ENCODE measurements around the gene PRPF8. TPM values are rescaled to one million over a fixed set of nuclear protein-coding genes. Genes with fewer than 3 reads are reported as not detected.

Gene PRPF8
- total and polyA plus RNA-seq, 3 experiments from 2014 or later = 209 to 447 (median 430) TPM

DNA sequence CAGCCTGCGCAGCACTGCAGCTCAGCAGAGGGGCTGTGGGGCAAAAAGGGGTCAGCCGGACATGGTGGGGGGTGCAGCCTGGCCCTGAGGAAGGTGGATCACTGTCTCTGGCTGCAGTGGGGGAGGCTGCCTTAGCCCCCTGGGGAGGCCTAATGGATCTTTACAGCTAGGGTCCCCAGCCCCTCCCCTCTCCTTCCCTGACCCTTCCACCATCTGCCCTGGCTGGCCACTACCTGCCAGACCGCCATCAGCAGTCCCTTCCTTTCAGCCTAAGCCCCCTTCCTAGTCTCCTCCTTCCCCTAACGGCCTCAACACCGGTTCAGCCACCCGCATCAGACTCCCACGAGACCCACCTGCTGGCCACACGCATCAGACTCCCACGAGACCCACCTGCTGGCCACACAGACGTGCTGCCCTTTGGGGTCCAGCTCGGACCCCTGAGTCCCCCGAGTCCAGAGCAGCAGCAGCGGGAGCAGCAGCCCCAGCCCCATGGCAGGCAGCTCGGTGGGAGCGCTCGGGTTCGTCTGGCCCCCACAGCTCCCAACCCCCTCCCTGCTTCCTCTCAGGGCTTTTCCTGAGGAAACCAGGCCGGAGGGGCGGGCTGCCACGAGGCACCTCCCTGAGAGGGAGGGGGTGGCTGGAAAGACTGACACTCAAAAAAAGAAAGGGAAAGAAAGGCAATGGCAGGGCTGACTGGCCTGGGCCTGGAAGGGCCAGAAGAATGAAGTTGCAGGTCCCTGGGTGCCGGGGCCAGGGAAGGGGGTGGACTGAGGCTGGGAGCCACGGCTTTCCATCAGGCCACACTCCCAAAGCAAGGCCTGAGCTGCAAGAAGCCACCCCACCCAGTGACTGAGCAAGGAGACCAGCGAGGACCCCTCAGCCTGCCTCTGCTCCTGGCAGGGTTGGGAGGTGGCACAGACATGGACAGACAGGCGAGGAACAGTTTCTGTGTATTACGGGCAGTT is 39.2 kb downstream of the PRPF8 start, which contains the start of gene SCARF1:
Gene SCARF1, minus strand, starts transcription at position 526 of the 965 bp plus-strand sequence. Its CDS starts 35 bp downstream, at position 491.
- ChIA-PET POLR2A (interaction anchor here (1.7 kb wide), 2 partner anchors 16 to 83 kb away, joined by 4 to 7 read pairs; partner anchors contain the start of genes PITPNA and SLC43A2), CTCF (interaction anchor here (0.7 to 4.5 kb wide), 3 partner anchors 15 to 19 kb away, joined by 3 to 49 read pairs (median 3); partner anchors contain the start of gene SLC43A2)
- Mint-ChIP-seq H3K4me3 (peak within 1 kb of the TSS in 6 of 7 donors; percentile 8 to 87 (median 82)), H3K27me3 (no peaks in the 10 kb centered on the region), H3K4me1 (peaks cover 9 to 32% (median 14%) of the 10 kb centered on the region in 3 donors), H3K9me3 (no peaks in the 10 kb centered on the region), H3K36me3 (peaks cover 0 to 3% (median 0%) of the 10 kb centered on the region in 3 donors), H3K27ac (peak within 1 kb of the TSS in 3 of 8 donors; percentile 42 to 58 (median 51))
- DNase-seq = no peak
- Histone ChIP-seq H3K4me3 (ENCODE audit: low read length) (no peak within 1 kb of the TSS), H3K27me3 (ENCODE audit: insufficient read depth, low read length, poor library complexity, severe bottlenecking) (no peaks in the 10 kb centered on the region), H3K27ac (ENCODE audit: low read depth, low read length) (no peak within 1 kb of the TSS), H3K9me3 (ENCODE audit: low read length) (no peaks in the 10 kb centered on the region), H3K4me1 (ENCODE audit: insufficient read depth, low read length) (peaks cover 24% of the 10 kb centered on the region), H3K36me3 (ENCODE audit: insufficient read depth, low read length) (no peaks in the 10 kb centered on the region)

- no peaks in the 10 kb centered on the region for H3K9me3 Mint-ChIP-seq
- H3K27ac Mint-ChIP-seq = peak overlapping the region in 3 of 8 donors; percentile 42 to 72 (median 58)
- Histone ChIP-seq H3K36me3 (ENCODE audit: insufficient read depth, low read length) (no peaks in the 10 kb centered on the region), H3K4me1 (ENCODE audit: insufficient read depth, low read length) (peaks cover 24% of the 10 kb centered on the region), H3K9me3 (ENCODE audit: low read length) (no peaks in the 10 kb centered on the region), H3K4me3 (ENCODE audit: low read length) (peak overlapping the region; percentile 45), H3K27ac (ENCODE audit: low read depth, low read length) (no peak overlapping the region), H3K27me3 (ENCODE audit: insufficient read depth, low read length, poor library complexity, severe bottlenecking) (no peaks in the 10 kb centered on the region)
- CTCF ChIA-PET = interaction anchor here (1.2 kb wide), 1 partner anchor 14 kb away, joined by 3 read pairs; no protein-coding TSS in a partner anchor
- H3K36me3 Mint-ChIP-seq = no peaks in the 10 kb centered on the region
- DNase-seq = no peak
- peak overlapping the region; percentile 80 to 87 (median 81) for H3K4me3 Mint-ChIP-seq
- no peaks in the 10 kb centered on the region for H3K27me3 Mint-ChIP-seq
- peaks cover 9 to 28% (median 12%) of the 10 kb centered on the region in 3 donors for H3K4me1 Mint-ChIP-seq
- POLR2A ChIA-PET = interaction anchor here (0.8 to 1.7 kb wide), 2 partner anchors 12 to 15 kb away, joined by 3 to 7 read pairs; partner anchors contain the start of gene SLC43A2
These were observed 40.0 kb downstream of the PRPF8 start for GRCh38 chr17:1644493-1645206.

DNA sequence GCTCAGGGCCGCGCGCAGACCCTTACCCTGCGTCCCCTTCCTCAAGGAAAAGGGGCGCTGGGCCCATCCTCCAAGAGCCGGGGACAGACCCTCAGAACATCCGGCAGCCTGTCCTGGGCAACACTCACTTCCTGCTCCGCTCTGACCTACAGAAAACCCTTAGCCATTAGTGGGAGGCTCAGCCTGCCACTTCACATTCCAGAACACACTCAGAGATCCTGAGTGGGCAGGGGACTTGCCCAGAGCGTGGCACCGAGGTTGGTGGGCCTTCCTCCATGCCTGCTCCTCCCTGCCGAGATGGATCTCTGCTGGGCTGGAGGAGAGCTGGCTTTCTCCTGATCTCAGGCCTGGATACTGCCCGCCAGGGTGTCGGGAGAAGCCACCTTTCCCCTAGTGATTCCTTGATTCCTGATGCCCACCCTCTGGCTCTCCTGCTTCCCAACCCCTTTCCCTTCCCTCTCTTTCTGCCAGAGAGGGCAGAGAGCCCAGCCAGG is 40.6 kb downstream of the PRPF8 start:
- CTCF ChIA-PET = interaction anchor here (1.1 to 1.2 kb wide), 2 partner anchors 14 to 77 kb away, joined by 3 read pairs; no protein-coding TSS in a partner anchor
- Histone ChIP-seq H3K4me3 (ENCODE audit: low read length) (peak overlapping the region; percentile 45), H3K27me3 (ENCODE audit: insufficient read depth, low read length, poor library complexity, severe bottlenecking) (no peaks in the 10 kb centered on the region), H3K9me3 (ENCODE audit: low read length) (no peaks in the 10 kb centered on the region), H3K36me3 (ENCODE audit: insufficient read depth, low read length) (no peaks in the 10 kb centered on the region), H3K4me1 (ENCODE audit: insufficient read depth, low read length) (peaks cover 24% of the 10 kb centered on the region), H3K27ac (ENCODE audit: low read depth, low read length) (no peak overlapping the region)
- peak overlapping the region in 4 of 8 donors; percentile 42 to 77 (median 65) for H3K27ac Mint-ChIP-seq
- DNase-seq = no peak
- no peaks in the 10 kb centered on the region for H3K36me3 Mint-ChIP-seq
- POLR2A ChIA-PET = interaction anchor here (0.8 kb wide), 1 partner anchor 12 kb away, joined by 3 read pairs; no protein-coding TSS in a partner anchor
- peaks cover 9 to 28% (median 12%) of the 10 kb centered on the region in 3 donors for H3K4me1 Mint-ChIP-seq
- H3K9me3 Mint-ChIP-seq = no peaks in the 10 kb centered on the region
- H3K27me3 Mint-ChIP-seq = no peaks in the 10 kb centered on the region
- H3K4me3 Mint-ChIP-seq = peak overlapping the region; percentile 80 to 87 (median 81)

- no peaks in the 10 kb centered on the region for H3K27me3 ChIP-seq (ENCODE audit: insufficient read depth, low read length, poor library complexity, severe bottlenecking)
- H3K9me3 ChIP-seq (ENCODE audit: low read length) = no peaks in the 10 kb centered on the region
- ChIA-PET CTCF (interaction anchor here (1.1 kb wide), 1 partner anchor 77 kb away, joined by 3 read pairs; no protein-coding TSS in a partner anchor), POLR2A (no interaction called here)
- Mint-ChIP-seq H3K27me3 (no peaks in the 10 kb centered on the region), H3K9me3 (no peaks in the 10 kb centered on the region), H3K36me3 (no peaks in the 10 kb centered on the region), H3K4me3 (peak overlapping the region in 3 of 7 donors; percentile 80 to 87 (median 81)), H3K4me1 (peaks cover 9 to 25% (median 12%) of the 10 kb centered on the region in 3 donors), H3K27ac (peak overlapping the region in 1 of 8 donors; percentile 58)
- H3K36me3 ChIP-seq (ENCODE audit: insufficient read depth, low read length) = no peaks in the 10 kb centered on the region
- H3K27ac ChIP-seq (ENCODE audit: low read depth, low read length) = no peak overlapping the region
- DNase-seq = peak; percentile 67 to 84 (median 74)
- peaks cover 22% of the 10 kb centered on the region for H3K4me1 ChIP-seq (ENCODE audit: insufficient read depth, low read length)
- H3K4me3 ChIP-seq (ENCODE audit: low read length) = peak overlapping the region; percentile 45
These were observed 41.2 kb downstream of the PRPF8 start for GRCh38 chr17:1643293-1643998.

GRCh38 chr17:1641065-1641403 is 43.6 kb downstream of the PRPF8 start:
- Mint-ChIP-seq H3K27me3 (no peaks in the 10 kb centered on the region), H3K36me3 (no peaks in the 10 kb centered on the region), H3K4me3 (peak overlapping the region in 1 of 7 donors; percentile 25), H3K9me3 (no peaks in the 10 kb centered on the region), H3K4me1 (peaks cover 7 to 13% (median 9%) of the 10 kb centered on the region in 3 donors), H3K27ac (peak overlapping the region in 2 of 8 donors; percentile 37 to 80)
- no peak overlapping the region for H3K27ac ChIP-seq (ENCODE audit: low read depth, low read length)
- no peak for DNase-seq
- H3K4me3 ChIP-seq (ENCODE audit: low read length) = no peak overlapping the region
- CTCF ChIA-PET = interaction anchor here (1.3 kb wide), 1 partner anchor 276 kb away, joined by 3 read pairs; no protein-coding TSS in a partner anchor
- no peaks in the 10 kb centered on the region for H3K27me3 ChIP-seq (ENCODE audit: insufficient read depth, low read length, poor library complexity, severe bottlenecking)
- H3K36me3 ChIP-seq (ENCODE audit: insufficient read depth, low read length) = no peaks in the 10 kb centered on the region
- H3K9me3 ChIP-seq (ENCODE audit: low read length) = no peaks in the 10 kb centered on the region
- POLR2A ChIA-PET = no interaction called here
- H3K4me1 ChIP-seq (ENCODE audit: insufficient read depth, low read length) = peaks cover 12% of the 10 kb centered on the region

DNA sequence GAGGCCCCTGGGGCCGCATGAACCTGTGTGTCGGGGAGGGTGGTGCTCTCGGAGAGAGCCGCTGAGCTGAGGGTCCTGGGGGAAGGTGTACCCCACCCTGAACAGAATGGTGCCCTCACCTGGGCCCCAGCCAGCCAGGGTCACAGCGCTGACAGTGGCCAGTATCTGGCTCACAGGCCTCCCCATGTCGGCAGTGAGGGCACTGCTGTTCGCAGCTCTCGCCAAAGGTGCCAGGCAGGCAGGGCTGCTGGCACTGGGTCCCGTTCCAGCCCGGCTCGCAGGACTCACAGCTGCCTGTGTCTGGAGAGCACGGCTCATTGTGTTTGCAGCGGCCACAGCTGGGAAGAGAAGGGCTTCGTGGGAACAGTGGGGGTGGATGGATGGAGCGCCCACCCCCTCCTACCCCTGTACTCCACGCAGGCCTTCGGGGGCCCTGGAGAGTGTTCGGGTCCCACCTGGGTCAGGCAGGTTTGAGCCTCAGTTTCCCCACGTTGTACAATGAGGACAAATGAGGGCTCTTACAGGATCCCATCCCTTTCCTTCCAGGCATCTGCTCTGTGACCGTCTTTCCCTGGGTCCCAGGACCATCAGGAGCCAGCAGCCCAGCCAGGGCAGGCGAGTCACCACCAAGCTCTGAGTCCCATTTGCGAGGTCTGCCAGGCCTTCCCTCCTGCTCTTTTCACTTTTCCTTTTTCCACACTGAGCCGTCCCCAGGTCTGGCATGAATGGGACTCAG is 44.2 kb downstream of the PRPF8 start:
- H3K27me3 ChIP-seq (ENCODE audit: insufficient read depth, low read length, poor library complexity, severe bottlenecking) = no peaks in the 10 kb centered on the region
- H3K4me1 ChIP-seq (ENCODE audit: insufficient read depth, low read length) = peaks cover 12% of the 10 kb centered on the region
- ChIA-PET POLR2A (interaction anchor here (0.6 to 1.4 kb wide), 2 partner anchors 9 to 11 kb away, joined by 3 to 5 read pairs; partner anchors contain the start of gene RILP), CTCF (interaction anchor here (1.3 kb wide), 1 partner anchor 275 kb away, joined by 3 read pairs; no protein-coding TSS in a partner anchor)
- Mint-ChIP-seq H3K9me3 (no peaks in the 10 kb centered on the region), H3K4me1 (peaks cover 7 to 10% (median 9%) of the 10 kb centered on the region in 3 donors), H3K27ac (peak overlapping the region in 1 of 8 donors; percentile 37), H3K27me3 (no peaks in the 10 kb centered on the region), H3K36me3 (no peaks in the 10 kb centered on the region), H3K4me3 (peak overlapping the region in 1 of 7 donors; percentile 25)
- H3K36me3 ChIP-seq (ENCODE audit: insufficient read depth, low read length) = no peaks in the 10 kb centered on the region
- DNase-seq = no peak
- no peak overlapping the region for H3K27ac ChIP-seq (ENCODE audit: low read depth, low read length)
- H3K9me3 ChIP-seq (ENCODE audit: low read length) = no peaks in the 10 kb centered on the region
- H3K4me3 ChIP-seq (ENCODE audit: low read length) = no peak overlapping the region
